HCT116 (cell line): ENCODE results near the gene TCF7. TPM values are rescaled to one million over a fixed set of nuclear protein-coding genes. Genes with fewer than 3 reads are reported as not detected.

ENCODE experiments used
- ATAC-seq: fragments of 200-7000 bp; cut with Tn5 transposase; 2 replicates; pipeline ENCODE4 v1.9.1; 2020; ENCODE audit warnings: mild to moderate bottlenecking, moderate library complexity
- BruUV-seq: library from RNA; stranded (reverse); fragments of 400-500 nt; replicated peaks from 2 replicates; lab custom pipeline; 2021; lab: Mats Ljungman, UMichigan
- CTCF ChIA-PET: fragments of 300-600 bp; sonication (Branson Sonifier 250); formaldehyde crosslinking; loops from one replicate; lab custom pipeline; 2021; ENCODE audit warnings: antibody characterized with exemption; lab: Charles Lee
- POLR2A ChIA-PET: fragments of 300-600, 350-600 bp; sonication (Branson Sonifier 250); formaldehyde crosslinking; loops from one replicate; lab custom pipeline; 2021; ENCODE audit warnings: antibody characterized with exemption; lab: Charles Lee
- RAD21 ChIA-PET, 2 experiments: fragments of 300-600 bp; sonication (Branson Sonifier 250); formaldehyde crosslinking; loops; one replicate each; lab custom pipeline; 2023; ENCODE audit warnings: low total read pairs in 2 of 2; ENCODE audit not compliant: uncharacterized antibody in 2 of 2, unreplicated experiment in 2 of 2, low non-redundant PET in 1 of 2; lab: Charles Lee
- DNase-seq: peaks from one replicate; pipeline ENCODE4 v3.0.0-alpha.2; 2010; ENCODE audit warnings: low read depth, low spot score
- H2AFZ ChIP-seq: fragments of 200-600 bp; shearing (Covaris generic), sonication (generic); 2 replicates; pipeline ENCODE4 v1.6.1; 2017; ENCODE audit warnings: low read depth, mixed run types, mixed read lengths, antibody characterized with exemption, low read length; ENCODE audit not compliant: poor library complexity, severe bottlenecking
- H3K27ac ChIP-seq: 2 replicates; pipeline ENCODE4 v1.5.1; 2012; ENCODE audit warnings: low read depth, low read length
- H3K27me3 ChIP-seq: fragments of 200-600 bp; sonication (generic); 2 replicates; pipeline ENCODE4 v1.6.1; 2016; ENCODE audit warnings: mixed run types, low read length, mixed read lengths; ENCODE audit not compliant: insufficient read depth
- H3K36me3 ChIP-seq, 2 experiments: fragments of 200-500 bp in 1 of 2; fragments of 200-600 bp in 1 of 2; sonication (Bioruptor generic) in 1 of 2; sonication (generic) in 1 of 2; 2 replicates each; pipeline versions ENCODE4 v1.5.1 to v1.6.1; 2014 to 2016; ENCODE audit warnings: low read length in 2 of 2, inconsistent platforms in 1 of 2, mixed read lengths in 1 of 2, mixed run types in 1 of 2; ENCODE audit not compliant: insufficient read depth in 2 of 2, control insufficient read depth in 1 of 2
- H3K4me1 ChIP-seq, 2 experiments: fragments of 200-600 bp in 1 of 2; sonication (generic) in 1 of 2; 2 replicates each; pipeline versions ENCODE4 v1.5.1 to v1.6.1; 2012 to 2017; ENCODE audit warnings: low read length in 2 of 2, inconsistent platforms in 1 of 2, mild to moderate bottlenecking in 1 of 2, mixed read lengths in 1 of 2, mixed run types in 1 of 2, moderate library complexity in 1 of 2; ENCODE audit not compliant: insufficient read depth in 2 of 2, control insufficient read depth in 1 of 2
- H3K4me2 ChIP-seq: fragments of 200-600 bp; sonication (generic); 2 replicates; pipeline ENCODE4 v1.6.1; 2017; ENCODE audit warnings: mixed run types, low read length, mixed read lengths
- H3K4me3 ChIP-seq, 2 experiments: fragments of 200-600 bp in 1 of 2; sonication (generic) in 1 of 2; replicated peaks in 1 of 2; 2 replicates each; pipeline ENCODE4 v1.5.1; 2011 to 2016; ENCODE audit warnings: low read length in 2 of 2, control low read depth in 1 of 2, low read depth in 1 of 2, mild to moderate bottlenecking in 1 of 2, mixed read lengths in 1 of 2, mixed run types in 1 of 2
- H3K79me2 ChIP-seq: fragments of 200-600 bp; sonication (generic); 2 replicates; pipeline ENCODE4 v1.6.1; 2017; ENCODE audit warnings: mild to moderate bottlenecking, mixed run types, low read length, moderate library complexity, mixed read lengths; ENCODE audit not compliant: insufficient read depth
- H3K9ac ChIP-seq: fragments of 200-600 bp; sonication (generic); 2 replicates; pipeline ENCODE4 v1.6.1; 2016; ENCODE audit warnings: low read length, mixed read lengths
- H3K9me2 ChIP-seq: fragments of 200-600 bp; sonication (generic), shearing (Covaris generic); 2 replicates; pipeline ENCODE4 v1.6.1; 2017; ENCODE audit warnings: mixed run types, mild to moderate bottlenecking, moderate library complexity; ENCODE audit not compliant: insufficient read depth
- H3K9me3 ChIP-seq, 2 experiments: fragments of 200-500 bp in 1 of 2; fragments of 200-600 bp in 1 of 2; sonication (Bioruptor generic) in 1 of 2; sonication (generic) in 1 of 2; 2 replicates each; pipeline ENCODE4 v1.6.1; 2014 to 2017; ENCODE audit warnings: low read length in 2 of 2, mixed read lengths in 2 of 2, inconsistent platforms in 1 of 2, low read depth in 1 of 2, mild to moderate bottlenecking in 1 of 2, mixed run types in 1 of 2, moderate library complexity in 1 of 2; ENCODE audit not compliant: control insufficient read depth in 1 of 2, insufficient read depth in 1 of 2
- H4K20me1 ChIP-seq: fragments of 200-600 bp; sonication (generic), shearing (Covaris generic); 2 replicates; pipeline ENCODE4 v1.6.1; 2017; ENCODE audit warnings: mixed run types, mild to moderate bottlenecking, moderate library complexity; ENCODE audit not compliant: insufficient read depth
- ATF3 ChIP-seq: IDR thresholded peaks from 2 replicates; pipeline ENCODE4 v1.6.1; 2012
- CEBPB ChIP-seq: IDR thresholded peaks from 2 replicates; pipeline ENCODE4 v1.6.1; 2012; ENCODE audit warnings: low read depth
- CTCF ChIP-seq, 3 experiments: fragments of 200-600 bp in 1 of 3; sonication (generic) in 1 of 3; IDR thresholded peaks in 2 of 3; conservative IDR thresholded peaks in 1 of 3; 2 replicates each; pipeline ENCODE4 v1.5.1; 2012 to 2017; ENCODE audit warnings: low read depth in 2 of 3, low read length in 2 of 3, antibody characterized with exemption in 1 of 3, borderline replicate concordance in 1 of 3, control low read depth in 1 of 3, mild to moderate bottlenecking in 1 of 3, mixed read lengths in 1 of 3, mixed run types in 1 of 3, moderate library complexity in 1 of 3; ENCODE audit not compliant: insufficient read depth in 1 of 3
- EGR1 ChIP-seq: IDR thresholded peaks from 2 replicates; pipeline ENCODE4 v1.6.1; 2012; ENCODE audit warnings: low read depth
- ELF1 ChIP-seq: IDR thresholded peaks from 2 replicates; pipeline ENCODE4 v1.6.1; 2012; ENCODE audit warnings: low read depth, borderline replicate concordance
- EZH2phosphoT487 ChIP-seq: fragments of 200-600 bp; IDR thresholded peaks from 2 replicates; pipeline ENCODE4 v1.6.1; 2018; ENCODE audit warnings: antibody characterized with exemption, borderline replicate concordance
- MAX ChIP-seq: IDR thresholded peaks from 2 replicates; pipeline ENCODE4 v1.6.1; 2012
- SIN3A ChIP-seq: IDR thresholded peaks from 2 replicates; pipeline ENCODE4 v1.6.1; 2012; ENCODE audit warnings: low read depth
- SRF ChIP-seq: IDR thresholded peaks from 2 replicates; pipeline ENCODE4 v1.6.1; 2012; ENCODE audit warnings: low read depth
- ZNF274 ChIP-seq: fragments of 200-500 bp; sonication (Bioruptor generic); IDR thresholded peaks from 2 replicates; pipeline ENCODE4 v1.6.1; 2014; ENCODE audit warnings: mild to moderate bottlenecking, low read depth, low read length, inconsistent platforms
- intact Hi-C: fragments of 100-400 bp; cut with micrococcal nuclease; formaldehyde crosslinking; loops from 2 replicates; pipeline ENCODE4 v1.10.0; 2022
- total RNA-seq: library from RNA; stranded (reverse); gene quantifications from one replicate; pipeline ENCODE4 v1.2.1, GENCODE V29; 2021; ENCODE audit not compliant: unreplicated experiment

Gene TCF7
- total RNA-seq, 1 experiment from 2014 or later: 17.8 TPM

GRCh38 chr5:134139377-134139851, 24.9 kb downstream of the TCF7 start (continued):
- TF ChIP-seq CTCF (IDR thresholded peaks at IDR 0.05 in 2 of 3, conservative IDR thresholded peaks at IDR 0.05 in 1 of 3; ENCODE audit: borderline replicate concordance in 1 of 3, insufficient read depth in 1 of 3, low read depth in 2 of 3, low read length in 2 of 3) (no peak), ELF1 (no peak)

GRCh38 chr5:134139891-134140469, 25.5 kb downstream of the TCF7 start:
- H3K79me2 ChIP-seq: peaks cover 21% of the 10 kb centered on the region; the same call in 1 of the 2 replicates
- no peaks in the 10 kb centered on the region for H4K20me1 ChIP-seq
- DNase-seq (no peak), ATAC-seq (0 out of 2 replicates have a peak, but pooled peaks have one; percentile 3)
- CTCF ChIA-PET: interaction anchor here (1.0 to 6.8 kb wide), 13 partner anchors 8 to 447 kb away, joined by 3 to 91 read pairs (median 6); partner anchors contain the start of gene SKP1
- no peak overlapping the region for H3K4me2 ChIP-seq
- TF ChIP-seq SRF (no peak), EGR1 (no peak), ZNF274 (no peak), SIN3A (no peak), MAX (no peak), ATF3 (no peak), EZH2phosphoT487 (no peak), CEBPB (no peak)
- H3K4me1 ChIP-seq: peaks cover 0 to 19% of the 10 kb centered on the region in 2 experiments; a peak in 1 of 4 replicates
- H3K4me3 ChIP-seq: no peak overlapping the region
- no peaks in the 10 kb centered on the region for H3K27me3 ChIP-seq
- H3K9me3 ChIP-seq: no peaks in the 10 kb centered on the region
- no peak overlapping the region for H2AFZ ChIP-seq
- no peak overlapping the region for H3K27ac ChIP-seq
- RAD21 ChIA-PET: interaction anchor here (1.4 to 1.6 kb wide), 3 partner anchors 98 to 100 kb away, joined by 3 to 9 read pairs (median 6); no protein-coding TSS in a partner anchor
- no TSS peak for BruUV-seq
- POLR2A ChIA-PET: no interaction called here
- intact Hi-C loops: loop anchor here (1.0 kb wide), 1 partner anchor 101 kb away; no protein-coding TSS in a partner anchor
- no peaks in the 10 kb centered on the region for H3K9me2 ChIP-seq
- no peak overlapping the region for H3K9ac ChIP-seq
- H3K36me3 ChIP-seq: peaks cover 17 to 21% of the 10 kb centered on the region in 2 experiments; a peak in 3 of 4 replicates
